A673 (cell line): ENCODE results near the gene FHDC1. TPM values are rescaled to one million over a fixed set of nuclear protein-coding genes. Genes with fewer than 3 reads are reported as not detected.

Experiments used
- BruUV-seq: library from RNA; stranded (reverse); fragments of 400-500 nt; replicated peaks from 2 replicates; lab custom pipeline; 2021; lab: Mats Ljungman, UMichigan
- CTCF ChIA-PET: fragments of 300-600 bp; sonication (Branson Sonifier 250); formaldehyde crosslinking; loops from one replicate; lab custom pipeline; 2022; ENCODE audit warnings: antibody characterized with exemption; lab: Charles Lee
- POLR2A ChIA-PET: fragments of 300-600 bp; sonication (Branson Sonifier 250); formaldehyde crosslinking; loops from one replicate; lab custom pipeline; 2022; ENCODE audit warnings: antibody characterized with exemption; ENCODE audit not compliant: low non-redundant PET; lab: Charles Lee
- DNase-seq: peaks from one replicate; pipeline ENCODE4 v3.0.0-alpha.2; 2015; ENCODE audit warnings: low spot score
- H3K27ac ChIP-seq: fragments of 200-600 bp; sonication (generic); 2 replicates; pipeline ENCODE4 v1.5.1; 2016; ENCODE audit warnings: mixed run types, low read depth, mild to moderate bottlenecking, mixed read lengths, antibody characterized with exemption, low read length; ENCODE audit not compliant: poor library complexity, severe bottlenecking
- H3K27me3 ChIP-seq: fragments of 200-600 bp; sonication (generic); replicated peaks from 2 replicates; pipeline ENCODE4 v1.6.1; 2017; ENCODE audit warnings: mixed run types, low read depth, mild to moderate bottlenecking, mixed read lengths, antibody characterized with exemption, low read length; ENCODE audit not compliant: insufficient read depth, poor library complexity
- H3K36me3 ChIP-seq: fragments of 200-600 bp; sonication (generic); 2 replicates; pipeline ENCODE4 v1.6.1; 2016; ENCODE audit warnings: mixed run types, mild to moderate bottlenecking, mixed read lengths, antibody characterized with exemption, low read length; ENCODE audit not compliant: insufficient read depth, poor library complexity, severe bottlenecking
- H3K4me1 ChIP-seq: fragments of 200-600 bp; sonication (generic); 2 replicates; pipeline ENCODE4 v1.6.1; 2017; ENCODE audit warnings: mixed run types, mild to moderate bottlenecking, mixed read lengths, antibody characterized with exemption, low read length; ENCODE audit not compliant: insufficient read depth, poor library complexity, severe bottlenecking
- H3K4me3 ChIP-seq: fragments of 200-600 bp; sonication (generic); 2 replicates; pipeline ENCODE4 v1.5.1; 2016; ENCODE audit warnings: low read depth, mixed run types, mild to moderate bottlenecking, mixed read lengths, low read length; ENCODE audit not compliant: poor library complexity, severe bottlenecking
- H3K9me3 ChIP-seq: fragments of 200-600 bp; sonication (generic); 2 replicates; pipeline ENCODE4 v1.6.1; 2016; ENCODE audit warnings: mixed run types, low read depth, mild to moderate bottlenecking, mixed read lengths, antibody characterized with exemption, low read length; ENCODE audit not compliant: poor library complexity, severe bottlenecking
- EZH2 ChIP-seq: fragments of 200-600 bp; sonication (generic); IDR thresholded peaks from 2 replicates; pipeline ENCODE4 v1.6.1; 2017; ENCODE audit warnings: borderline replicate concordance, low read depth, mild to moderate bottlenecking, mixed read lengths, antibody characterized with exemption, low read length; ENCODE audit not compliant: poor library complexity, severe bottlenecking
- intact Hi-C: fragments of 100-400 bp; cut with micrococcal nuclease; formaldehyde crosslinking; loops from one replicate; pipeline ENCODE4 v1.10.0; 2022; ENCODE audit not compliant: unreplicated experiment
- total RNA-seq: library from RNA; stranded (reverse); gene quantifications from 2 replicates; pipeline ENCODE4 v1.2.3, GENCODE V29; 2021
- TF ChIP-seq, protein P1 (sequence below): fragments of 300-800, 200-600 bp; sonication (generic); conservative IDR thresholded peaks from 2 replicates; pipeline ENCODE4 v1.5.1; 2017; ENCODE audit warnings: low read depth, mild to moderate bottlenecking, antibody characterized with exemption, low read length, moderate library complexity, mixed read lengths

The FHDC1 gene
- total RNA-seq, 1 experiment from 2014 or later, result 0.26 TPM

DNA sequence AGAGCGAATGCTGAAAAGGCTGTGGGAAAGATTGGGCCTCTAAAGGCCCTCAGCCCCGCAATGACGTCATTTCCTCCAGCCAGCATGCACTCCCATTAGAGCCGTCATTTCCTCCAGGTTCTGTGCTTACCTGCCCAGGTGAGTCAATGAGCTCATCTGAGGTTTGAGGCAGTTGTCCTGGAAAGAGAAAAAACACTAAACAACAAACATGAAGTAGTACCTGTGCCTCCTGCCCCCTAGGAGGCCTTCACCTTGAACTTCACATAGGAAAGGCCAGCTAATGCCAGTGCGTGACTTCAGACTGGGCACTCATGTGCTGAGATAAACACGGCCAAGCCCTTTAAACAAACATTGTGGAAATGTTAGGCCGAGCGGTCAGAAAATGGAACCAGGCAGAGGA lies 55.9 kb downstream of the FHDC1 start:
- intact Hi-C loops, result no loop called here
- CTCF ChIA-PET, result no interaction called here
- no TSS peak for BruUV-seq
- Histone ChIP-seq H3K36me3 (no peaks in the 10 kb centered on the region), H3K27me3 (no peaks in the 10 kb centered on the region), H3K4me3 (no peak overlapping the region), H3K9me3 (no peaks in the 10 kb centered on the region), H3K4me1 (peaks cover 10% of the 10 kb centered on the region), H3K27ac (no peak overlapping the region)
- DNase-seq, result no peak
- TF ChIP-seq, protein P1, sequence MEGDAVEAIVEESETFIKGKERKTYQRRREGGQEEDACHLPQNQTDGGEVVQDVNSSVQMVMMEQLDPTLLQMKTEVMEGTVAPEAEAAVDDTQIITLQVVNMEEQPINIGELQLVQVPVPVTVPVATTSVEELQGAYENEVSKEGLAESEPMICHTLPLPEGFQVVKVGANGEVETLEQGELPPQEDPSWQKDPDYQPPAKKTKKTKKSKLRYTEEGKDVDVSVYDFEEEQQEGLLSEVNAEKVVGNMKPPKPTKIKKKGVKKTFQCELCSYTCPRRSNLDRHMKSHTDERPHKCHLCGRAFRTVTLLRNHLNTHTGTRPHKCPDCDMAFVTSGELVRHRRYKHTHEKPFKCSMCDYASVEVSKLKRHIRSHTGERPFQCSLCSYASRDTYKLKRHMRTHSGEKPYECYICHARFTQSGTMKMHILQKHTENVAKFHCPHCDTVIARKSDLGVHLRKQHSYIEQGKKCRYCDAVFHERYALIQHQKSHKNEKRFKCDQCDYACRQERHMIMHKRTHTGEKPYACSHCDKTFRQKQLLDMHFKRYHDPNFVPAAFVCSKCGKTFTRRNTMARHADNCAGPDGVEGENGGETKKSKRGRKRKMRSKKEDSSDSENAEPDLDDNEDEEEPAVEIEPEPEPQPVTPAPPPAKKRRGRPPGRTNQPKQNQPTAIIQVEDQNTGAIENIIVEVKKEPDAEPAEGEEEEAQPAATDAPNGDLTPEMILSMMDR, result no peak
- TF ChIP-seq EZH2, result no peak
- POLR2A ChIA-PET, result no interaction called here

DNA sequence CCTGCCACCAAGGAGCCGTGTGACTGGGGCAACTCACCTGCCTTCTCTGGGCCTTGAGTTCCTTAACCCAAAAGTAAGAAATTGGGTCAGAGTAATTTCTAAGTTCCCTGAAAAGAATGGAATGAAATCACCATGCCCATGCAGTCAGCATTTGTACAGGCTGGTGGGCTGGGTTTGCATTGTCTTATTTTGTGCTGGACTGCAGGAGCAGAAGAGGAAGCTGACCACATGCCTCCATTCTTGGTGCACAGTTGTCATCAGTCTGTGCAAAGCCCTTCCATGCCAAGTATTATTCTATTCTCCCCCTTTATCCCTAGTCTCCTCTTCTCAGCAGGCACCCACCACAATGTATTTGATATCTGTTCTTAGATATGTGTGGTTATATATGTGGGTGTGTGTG lies 56.3 kb downstream of the FHDC1 start:
- Histone ChIP-seq H3K4me3 (no peak overlapping the region), H3K4me1 (peaks cover 10% of the 10 kb centered on the region), H3K27me3 (no peaks in the 10 kb centered on the region), H3K27ac (no peak overlapping the region), H3K9me3 (no peaks in the 10 kb centered on the region), H3K36me3 (no peaks in the 10 kb centered on the region)
- no TSS peak for BruUV-seq
- ChIA-PET CTCF (no interaction called here), POLR2A (no interaction called here)
- no peak for DNase-seq
- intact Hi-C loops, result no loop called here
- TF ChIP-seq EZH2, result no peak
- TF ChIP-seq, protein P1, result no peak

DNA sequence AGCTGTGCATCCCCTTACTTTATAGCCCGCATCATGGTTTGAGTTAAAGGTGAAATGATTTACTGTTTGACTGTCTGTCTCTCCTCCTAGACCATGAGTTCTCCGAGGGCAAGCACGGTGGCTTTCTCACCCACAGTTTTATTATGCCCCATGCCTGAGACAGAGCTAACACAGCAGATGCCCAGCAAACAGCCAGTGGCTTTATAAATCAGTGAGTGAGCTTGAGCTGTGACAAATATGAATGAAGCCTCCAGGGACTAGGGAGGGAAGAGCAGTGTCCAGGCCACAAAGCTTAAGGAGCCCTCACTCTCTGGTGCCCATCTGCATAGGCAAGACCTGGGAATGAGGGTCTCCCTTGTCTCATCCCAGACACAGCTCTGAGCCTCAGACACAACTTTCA lies 57.9 kb downstream of the FHDC1 start:
- POLR2A ChIA-PET, result no interaction called here
- Histone ChIP-seq H3K9me3 (no peaks in the 10 kb centered on the region), H3K27me3 (no peaks in the 10 kb centered on the region), H3K4me1 (peaks cover 18% of the 10 kb centered on the region), H3K36me3 (no peaks in the 10 kb centered on the region), H3K27ac (no peak overlapping the region), H3K4me3 (no peak overlapping the region)
- no TSS peak for BruUV-seq
- DNase-seq, result no peak
- intact Hi-C loops, result no loop called here
- TF ChIP-seq, protein P1, result no peak
- TF ChIP-seq EZH2, result no peak
- CTCF ChIA-PET, result no interaction called here
